VCaP (cell line): ENCODE results near the gene MRPL16.

Source experiments
- H3K27ac ChIP-seq: fragments of 450-650 bp; 2 replicates; pipeline ENCODE4 v1.5.1; 2017
- TF ChIP-seq, protein P1 (sequence below): fragments of 450-650 bp; conservative IDR thresholded peaks from 2 replicates; pipeline ENCODE4 v1.5.1; 2017; ENCODE audit warnings: mild to moderate bottlenecking, moderate library complexity

The MRPL16 gene

GRCh38 chr11:59760771-59761170 is 49.8 kb downstream of the MRPL16 start:
- H3K27ac ChIP-seq, result no peak overlapping the region
- TF ChIP-seq, protein P1, sequence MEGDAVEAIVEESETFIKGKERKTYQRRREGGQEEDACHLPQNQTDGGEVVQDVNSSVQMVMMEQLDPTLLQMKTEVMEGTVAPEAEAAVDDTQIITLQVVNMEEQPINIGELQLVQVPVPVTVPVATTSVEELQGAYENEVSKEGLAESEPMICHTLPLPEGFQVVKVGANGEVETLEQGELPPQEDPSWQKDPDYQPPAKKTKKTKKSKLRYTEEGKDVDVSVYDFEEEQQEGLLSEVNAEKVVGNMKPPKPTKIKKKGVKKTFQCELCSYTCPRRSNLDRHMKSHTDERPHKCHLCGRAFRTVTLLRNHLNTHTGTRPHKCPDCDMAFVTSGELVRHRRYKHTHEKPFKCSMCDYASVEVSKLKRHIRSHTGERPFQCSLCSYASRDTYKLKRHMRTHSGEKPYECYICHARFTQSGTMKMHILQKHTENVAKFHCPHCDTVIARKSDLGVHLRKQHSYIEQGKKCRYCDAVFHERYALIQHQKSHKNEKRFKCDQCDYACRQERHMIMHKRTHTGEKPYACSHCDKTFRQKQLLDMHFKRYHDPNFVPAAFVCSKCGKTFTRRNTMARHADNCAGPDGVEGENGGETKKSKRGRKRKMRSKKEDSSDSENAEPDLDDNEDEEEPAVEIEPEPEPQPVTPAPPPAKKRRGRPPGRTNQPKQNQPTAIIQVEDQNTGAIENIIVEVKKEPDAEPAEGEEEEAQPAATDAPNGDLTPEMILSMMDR, result no peak

GRCh38 chr11:59759900-59760299 is 50.7 kb downstream of the MRPL16 start:
- no peak overlapping the region for H3K27ac ChIP-seq

DNA sequence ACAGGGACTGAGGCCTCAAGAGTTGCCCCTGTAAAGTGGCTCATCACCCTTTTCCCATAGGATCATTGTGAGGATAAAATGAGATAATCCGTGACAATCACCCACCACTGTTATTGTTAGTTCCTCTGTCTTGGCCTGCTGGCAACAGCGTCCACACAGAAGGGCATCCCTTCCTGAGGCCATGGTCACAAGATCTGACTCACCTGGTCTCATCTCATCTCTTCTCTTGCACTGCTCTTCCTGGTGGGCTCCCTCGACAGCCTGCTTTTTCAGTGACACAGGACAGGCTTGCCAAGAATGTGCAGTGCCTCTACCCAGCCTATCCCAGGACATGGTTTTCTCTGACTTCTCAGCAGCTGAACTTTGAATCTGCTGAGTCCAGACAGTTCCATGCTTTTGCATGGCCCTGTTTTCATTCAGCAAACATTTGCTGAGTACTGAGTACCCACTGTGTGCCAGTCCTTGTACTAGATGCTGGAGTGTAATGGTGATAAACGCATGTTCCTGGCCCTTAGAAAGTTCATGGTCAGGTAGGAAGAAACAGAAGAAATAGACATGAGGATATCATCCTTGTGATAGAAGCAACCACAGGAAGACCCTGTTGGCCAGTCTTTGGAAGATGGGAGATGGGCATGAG is 52.1 kb downstream of the MRPL16 start:
- no peak overlapping the region for H3K27ac ChIP-seq
- TF ChIP-seq, protein P1, result no peak

More at GRCh38 chr11:59759900-59760299, 50.7 kb downstream of the MRPL16 start:
- TF ChIP-seq, protein P1, result no peak

DNA sequence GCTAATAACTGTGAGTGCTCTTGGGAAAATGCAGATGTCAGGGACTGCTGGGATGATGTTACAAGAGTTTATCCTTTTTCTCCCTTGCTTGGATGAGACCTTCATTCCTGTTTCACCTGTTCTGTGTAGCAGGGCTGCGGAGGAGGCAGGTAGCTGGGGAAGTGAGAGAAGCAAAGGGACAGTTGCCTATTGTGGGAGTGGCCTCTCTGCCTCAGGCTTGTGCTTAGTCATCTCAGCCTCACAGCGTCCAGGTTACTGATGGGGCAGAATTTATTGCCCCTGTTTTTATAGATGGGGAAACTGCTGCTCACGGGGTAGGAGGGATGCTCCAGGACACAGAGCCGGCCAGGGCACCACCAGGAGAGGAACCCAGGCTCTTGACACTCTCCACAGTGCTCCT is 53.7 kb downstream of the MRPL16 start:
- TF ChIP-seq, protein P1, result no peak

DNA sequence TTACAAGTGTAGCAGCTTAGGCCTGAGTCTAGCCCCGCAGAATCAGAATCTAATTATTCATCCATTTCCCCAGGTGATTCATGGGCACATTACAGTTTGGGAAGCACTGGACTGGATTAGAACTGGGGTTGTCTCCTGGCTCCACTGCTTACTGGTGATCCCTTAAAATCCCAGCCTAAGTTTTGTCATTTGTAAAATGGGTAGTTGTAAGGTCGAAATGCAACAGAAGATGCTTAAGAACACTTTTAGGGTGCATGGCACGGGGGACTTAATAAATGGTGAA is 54.1 kb downstream of the MRPL16 start:
- TF ChIP-seq, protein P1, result no peak
- H3K27ac ChIP-seq, result peak overlapping the region; percentile 85

More for the DNA sequence above, 53.7 kb downstream of the MRPL16 start:
- H3K27ac ChIP-seq, result peak overlapping the region; percentile 85
